ENCODE results near the gene ACTR3C.
"Not testable (repeated sequence)": the region's sequence is repeated elsewhere in the genome, so short reads cannot be mapped to it uniquely, and the experiment has no call there.

ACTR3C gene

DNA sequence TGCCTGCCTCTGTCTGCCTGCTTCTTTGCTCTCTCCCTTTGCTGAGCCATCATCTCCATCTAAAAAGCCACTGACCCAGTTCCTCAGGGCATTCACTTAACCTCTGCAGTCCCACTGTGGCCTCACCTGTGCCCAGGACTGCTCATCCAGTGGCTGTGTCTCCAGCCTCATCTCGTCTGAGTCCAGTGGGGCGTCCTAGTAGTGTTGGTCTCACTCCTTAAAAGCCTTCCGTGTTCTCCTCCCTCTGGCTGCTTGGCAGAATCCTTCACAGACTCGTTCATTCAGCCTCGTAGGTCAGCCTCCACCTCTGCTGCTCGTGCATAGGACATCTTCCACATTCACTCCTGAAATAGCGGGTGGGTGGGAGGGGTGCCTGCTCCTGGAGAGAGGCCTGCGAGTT is 10.8 kb upstream of the ACTR3C start:
- DNase-seq, result no peak

DNA sequence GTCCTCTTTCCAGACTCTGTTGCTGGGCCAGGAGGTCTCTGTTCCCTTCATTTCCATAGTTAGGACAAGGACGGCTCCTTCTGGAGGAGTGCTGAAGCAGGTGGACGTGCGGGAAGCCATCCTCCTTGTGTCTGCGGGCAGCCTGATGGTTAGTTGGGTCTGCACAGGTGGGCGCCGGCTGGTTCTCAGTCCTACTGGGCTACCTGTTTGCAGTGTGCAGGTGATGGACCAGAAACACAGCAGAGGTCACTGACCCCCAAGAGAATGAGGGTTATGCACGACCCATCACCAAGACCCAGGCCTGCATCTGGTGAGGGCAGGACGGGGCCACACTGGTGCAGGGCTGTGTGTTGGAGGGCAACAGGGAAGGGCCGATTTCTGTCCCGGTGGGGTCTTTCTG is 10.3 kb upstream of the ACTR3C start:
- DNase-seq, result no peak

DNA sequence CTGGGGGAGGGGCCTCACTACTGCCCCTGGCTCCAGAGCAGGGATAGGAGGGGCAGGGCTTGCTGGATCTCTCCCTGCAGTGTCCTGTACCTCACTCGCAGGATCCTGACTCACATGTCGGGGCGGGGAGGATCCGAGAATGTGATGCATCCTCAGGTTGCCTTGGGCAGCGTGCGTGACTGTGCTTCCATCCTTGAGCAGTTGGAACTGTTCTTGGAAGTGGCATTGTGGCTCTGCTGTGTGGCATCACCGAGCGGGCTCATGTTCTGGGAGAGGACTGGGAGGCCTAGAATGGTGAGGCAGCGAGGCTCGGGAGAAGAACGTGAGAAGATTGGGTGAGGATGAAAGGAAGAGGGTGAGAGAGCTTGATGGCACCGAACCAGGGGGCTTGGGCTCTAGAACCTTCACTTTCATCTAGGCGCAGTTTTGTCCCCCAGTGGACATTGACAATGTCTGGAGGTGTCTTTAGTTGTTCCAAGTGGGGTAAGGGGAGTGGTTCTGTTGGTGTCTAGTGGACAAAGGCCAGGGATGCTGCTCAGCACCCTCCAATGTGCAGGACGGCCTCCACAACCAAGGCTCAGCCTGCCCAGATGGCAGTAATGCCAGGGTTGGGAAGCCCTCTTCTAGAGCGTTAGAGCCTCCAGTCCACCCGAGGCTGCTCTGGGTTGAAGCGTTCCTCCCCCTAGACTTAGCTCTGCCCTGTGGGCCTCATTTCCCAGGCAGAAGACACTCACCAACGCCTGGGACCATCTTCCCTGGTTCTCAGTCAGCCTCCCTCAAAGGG is 9.7 kb upstream of the ACTR3C start:
- no peak for DNase-seq

GRCh38 chr7:150330211-150330885 is 7.0 kb upstream of the ACTR3C start:
- DNase-seq, result no peak

- no peak for DNase-seq
Observed at GRCh38 chr7:150329331-150330120, 6.2 kb upstream of the ACTR3C start.

GRCh38 chr7:150327308-150327707 is 4.0 kb upstream of the ACTR3C start:
- DNase-seq, result no peak

GRCh38 chr7:150326657-150327268 is 3.4 kb upstream of the ACTR3C start:
- no peak for DNase-seq

GRCh38 chr7:150325901-150326300 is 2.6 kb upstream of the ACTR3C start:
- DNase-seq, result no peak

GRCh38 chr7:150325110-150325611 is 1.8 kb upstream of the ACTR3C start:
- peak; percentile 57 for DNase-seq

GRCh38 chr7:150324373-150324961 is 1.1 kb upstream of the ACTR3C start:
- no peak for DNase-seq

DNA sequence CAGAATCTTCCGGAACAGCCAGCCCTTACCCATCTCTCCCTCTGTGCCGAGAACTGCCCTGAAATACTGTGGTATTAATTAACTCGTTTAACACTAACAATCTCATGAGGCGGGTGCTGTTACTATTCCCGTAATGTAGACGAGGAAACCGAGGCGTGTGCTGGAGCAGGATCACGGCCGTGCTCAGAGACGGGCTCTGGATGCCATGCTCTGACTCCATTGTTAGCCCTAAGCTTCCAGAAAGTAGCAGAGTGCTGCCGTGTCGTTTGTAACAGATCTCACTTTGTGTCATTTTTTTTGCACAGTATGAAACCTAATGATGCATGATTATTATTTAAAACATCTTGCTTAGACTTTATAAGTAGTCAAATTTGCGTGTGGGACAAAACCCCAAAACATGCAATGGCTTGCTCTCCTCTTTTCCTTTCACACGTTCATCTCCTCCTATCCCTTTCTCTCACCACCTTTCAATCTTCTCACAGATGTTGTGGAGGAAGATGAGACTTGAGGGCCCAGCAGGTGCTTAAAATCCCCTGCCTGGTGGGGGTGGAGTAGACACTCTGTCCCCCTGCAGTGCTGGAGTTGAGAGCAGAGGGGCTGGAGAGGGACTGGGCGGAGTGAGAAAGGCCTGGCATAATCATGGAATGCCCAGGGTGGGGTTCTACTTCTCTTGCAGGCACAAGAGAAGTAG is 482 bp upstream of the ACTR3C start:
- DNase-seq, result no peak

GRCh38 chr7:150322114-150322832 is 1.1 kb downstream of the ACTR3C start:
- no peak for DNase-seq

DNA sequence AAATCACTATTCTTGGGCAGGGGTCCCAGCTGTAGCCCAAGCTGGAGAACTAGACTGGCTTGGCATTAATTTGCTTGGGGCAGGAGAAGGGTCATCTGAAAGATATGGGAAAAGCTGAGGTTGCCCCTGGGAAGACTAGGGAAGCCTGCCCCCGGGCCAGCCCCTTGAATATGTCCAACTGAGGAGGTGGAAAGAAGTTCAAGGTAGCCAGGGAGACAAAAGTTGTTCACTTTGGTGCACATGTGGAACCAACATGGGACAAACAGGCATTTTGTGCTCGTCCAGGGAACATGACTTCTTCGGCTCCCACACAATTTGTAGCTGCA is 1.6 kb downstream of the ACTR3C start:
- DNase-seq, result no peak

GRCh38 chr7:150317748-150318444 is 5.4 kb downstream of the ACTR3C start:
- no peak for DNase-seq

DNA sequence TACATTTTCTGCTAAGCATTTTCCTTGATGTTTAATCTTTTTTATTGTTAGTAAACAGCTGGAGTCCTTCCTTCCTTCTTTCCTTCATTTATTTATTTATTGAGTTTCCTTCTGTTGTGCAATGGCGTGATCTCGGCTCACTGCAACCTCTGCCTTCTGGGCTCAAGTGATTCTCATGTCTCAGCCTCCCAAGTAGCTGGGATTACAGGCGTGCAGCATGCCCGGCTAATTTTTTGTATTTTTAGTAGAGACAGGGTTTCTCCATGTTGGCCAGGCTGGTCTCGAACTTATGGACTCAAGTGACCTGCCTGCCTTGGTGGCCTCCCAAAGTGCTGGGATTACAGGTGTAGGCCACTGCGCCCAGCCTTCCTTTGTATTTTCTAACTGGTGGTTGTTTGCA is 6.4 kb downstream of the ACTR3C start:
- not testable (repeated sequence) for DNase-seq

DNA sequence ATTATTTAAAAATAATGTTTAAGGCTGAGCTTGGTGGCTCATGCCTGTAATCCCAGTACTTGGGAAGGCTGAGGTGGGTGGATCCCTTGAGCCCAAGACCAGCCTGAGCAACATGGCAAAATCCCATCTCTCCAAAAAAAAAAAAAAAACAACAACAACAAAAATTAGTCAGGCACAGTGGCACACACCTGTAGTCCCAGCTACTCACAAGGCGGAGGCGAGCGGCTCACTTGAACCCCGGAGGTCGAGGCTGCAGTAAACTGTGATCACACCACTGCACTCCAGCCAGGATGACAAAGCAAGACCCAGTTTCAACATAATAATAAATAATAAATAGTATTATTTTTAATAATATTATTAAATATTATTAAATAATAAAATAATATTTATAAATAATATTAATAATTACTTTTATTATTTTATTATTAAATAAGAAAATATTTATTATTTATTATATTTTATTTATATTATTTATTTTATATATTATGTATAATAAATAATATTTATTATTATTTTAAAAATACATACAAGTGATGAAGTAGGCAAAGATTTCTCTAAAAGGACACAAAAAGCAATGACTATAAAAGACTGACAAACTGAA is 8.6 kb downstream of the ACTR3C start:
- DNase-seq, result no peak

GRCh38 chr7:150313870-150314269 is 9.5 kb downstream of the ACTR3C start:
- no peak for DNase-seq

GRCh38 chr7:150313367-150313809 is 10.0 kb downstream of the ACTR3C start:
- no peak for DNase-seq

DNA sequence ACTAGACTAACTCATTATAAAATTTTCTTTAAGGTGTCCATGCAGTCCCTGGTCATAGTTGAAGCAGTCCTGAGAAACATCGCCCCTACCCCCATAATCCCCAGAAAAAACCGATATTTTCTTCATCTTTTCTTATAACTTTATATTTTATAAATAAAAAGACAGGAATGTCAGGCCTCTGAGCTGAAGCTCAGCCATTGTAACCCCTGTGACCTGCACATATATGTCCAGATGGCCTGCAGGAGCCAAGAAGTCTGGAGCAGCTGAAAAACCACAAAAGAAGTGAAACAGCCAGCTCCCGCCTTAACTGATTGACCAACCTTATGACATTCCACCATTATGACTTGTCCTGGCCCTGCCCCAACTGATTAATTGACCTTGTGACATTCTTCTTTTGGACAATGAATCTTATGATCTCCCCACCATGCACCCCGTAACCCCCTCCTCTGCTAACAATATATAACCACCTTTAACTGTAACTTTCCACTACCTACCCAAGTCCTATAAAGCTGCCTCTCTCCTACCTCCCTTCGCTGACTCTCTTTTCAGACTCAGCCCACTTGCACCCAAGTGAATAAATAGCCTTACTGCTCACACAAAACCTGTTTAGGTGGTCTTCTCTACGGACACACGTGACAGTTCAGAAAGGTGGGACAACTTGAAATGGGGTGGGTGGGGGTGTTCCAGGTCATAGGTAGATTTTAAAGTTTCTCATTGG is 10.5 kb downstream of the ACTR3C start:
- peak; percentile 32 for DNase-seq

DNA sequence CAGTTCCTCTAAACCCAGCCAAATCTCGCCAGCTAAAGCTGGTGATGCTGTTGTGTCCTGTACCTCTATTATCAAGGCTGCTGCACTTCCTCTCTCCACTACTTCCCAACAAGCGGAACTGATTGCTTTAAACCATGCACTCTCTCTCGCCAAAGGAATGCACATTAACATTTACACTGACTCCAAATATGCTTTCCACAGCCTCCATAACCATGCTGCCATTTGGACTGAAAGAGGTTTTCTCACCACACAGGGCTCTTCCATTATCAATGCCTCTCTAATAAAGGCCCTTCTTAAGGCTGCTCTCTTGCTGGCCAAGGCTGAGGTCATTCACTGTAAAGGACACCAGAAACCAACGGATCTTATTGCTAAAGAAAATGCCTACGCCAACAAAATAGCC is 11.6 kb downstream of the ACTR3C start:
- no peak for DNase-seq
